Lung microvascular endothelial cell (primary cell): Measurements from ENCODE around the gene CCL4. TPM values are rescaled to one million over a fixed set of nuclear protein-coding genes. Genes with fewer than 3 reads are reported as not detected.
"Not testable (repeated sequence)": the region's sequence is repeated elsewhere in the genome, so short reads cannot be mapped to it uniquely, and the experiment has no call there.

Experiments used
- DNase-seq, 2 donors: peaks; one replicate each; pipeline versions ENCODE4 v3.0.0 to v3.0.0-alpha.2; 2010; ENCODE audit warnings: low read depth in 2 of 2
- total RNA-seq: library from RNA; depleted of rRNA; stranded (reverse); fragments of >200 nt; gene quantifications from 2 replicates; pipeline ENCODE4 v1.2.1, GENCODE V29; 2014

Gene CCL4
- total RNA-seq, 1 donor from 2014 or later, result not detected

DNA sequence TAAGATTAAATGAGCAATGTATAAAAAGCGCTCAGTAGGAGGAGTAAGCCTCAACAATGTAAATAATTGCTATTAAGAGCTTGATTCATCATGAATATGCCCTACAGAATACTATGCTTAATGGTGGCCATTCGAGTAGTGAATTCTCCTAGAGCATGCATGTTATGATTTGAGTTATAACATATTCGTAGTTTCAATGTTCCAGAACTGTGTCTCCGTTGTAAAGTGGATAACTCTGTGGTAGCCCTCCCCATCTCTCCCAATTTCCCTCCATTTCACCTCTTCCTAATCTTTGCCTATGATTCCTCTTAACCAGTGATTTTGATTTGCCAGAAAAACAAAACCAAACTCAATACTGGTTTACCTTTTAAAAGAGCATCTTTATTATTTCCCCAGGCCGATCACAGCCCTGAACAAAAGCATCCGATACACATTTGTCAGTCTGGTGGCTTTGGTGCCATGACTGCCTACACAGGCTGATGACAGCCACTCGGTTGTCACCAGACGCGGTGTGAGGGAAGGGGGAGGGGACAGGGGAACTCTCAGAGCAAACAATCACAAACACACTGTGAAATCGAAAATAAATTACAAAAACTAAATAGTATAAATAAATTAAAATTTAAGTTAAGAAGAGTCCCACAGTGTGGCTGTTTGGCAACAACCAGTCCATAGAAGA is 15.6 kb upstream of the CCL4 start:
- DNase-seq, result not testable (repeated sequence)

DNA sequence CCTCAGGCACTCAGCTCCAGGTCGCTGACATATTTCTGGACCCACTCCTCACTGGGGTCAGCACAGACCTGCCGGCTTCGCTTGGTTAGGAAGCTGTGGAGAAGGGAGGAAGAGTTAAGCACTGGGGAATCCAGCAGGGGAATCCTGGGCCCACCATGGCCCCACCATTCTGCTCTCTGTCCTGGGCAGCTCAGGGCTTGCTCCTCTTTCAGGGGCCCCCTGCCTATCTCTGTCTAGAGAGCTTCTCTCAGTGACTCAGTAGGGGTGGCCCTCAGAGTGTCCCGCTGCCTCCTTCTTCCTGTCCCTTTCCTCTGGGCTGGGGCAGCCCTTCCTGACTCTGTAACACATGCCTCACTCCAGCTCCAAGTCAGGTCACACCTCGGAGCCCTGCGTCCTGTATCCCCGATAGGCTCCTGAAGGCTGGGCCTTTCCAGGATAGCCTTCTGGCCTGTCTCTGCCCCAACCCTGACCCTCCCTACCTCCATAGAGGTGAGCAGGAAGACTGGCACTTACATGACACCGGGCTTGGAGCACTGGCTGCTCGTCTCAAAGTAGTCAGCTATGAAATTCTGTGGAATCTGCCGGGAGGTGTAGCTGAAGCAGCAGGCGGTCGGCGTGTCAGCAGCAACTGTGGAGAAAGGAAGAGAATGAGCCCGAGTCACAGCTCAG is 14.8 kb upstream of the CCL4 start:
- DNase-seq, result no peak

DNA sequence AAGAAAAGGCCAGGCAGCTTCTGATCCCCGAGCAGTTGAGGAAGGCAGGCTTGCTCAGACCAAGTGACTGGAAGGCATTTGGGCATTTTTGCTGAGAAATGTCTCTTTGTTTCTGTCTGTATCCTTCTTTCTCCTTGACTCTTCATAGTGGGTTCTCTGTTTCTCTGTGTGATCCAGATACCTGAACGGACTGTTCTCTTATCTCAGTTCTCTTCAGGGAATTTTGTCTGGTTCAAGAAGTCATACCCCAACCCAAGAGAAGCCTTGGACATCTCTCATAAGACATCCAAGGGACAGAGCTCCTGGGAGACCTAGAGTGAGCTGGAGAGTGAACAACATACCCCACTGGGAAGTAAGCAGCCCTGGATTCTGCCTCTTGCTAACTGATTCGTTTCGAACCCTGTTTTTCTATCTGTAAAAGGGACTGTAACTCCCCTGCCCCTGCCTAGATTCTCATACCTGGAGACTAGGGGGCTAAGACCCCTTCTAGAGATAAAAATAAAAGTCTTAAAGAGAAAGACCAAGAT is 14.2 kb upstream of the CCL4 start:
- DNase-seq, result no peak

DNA sequence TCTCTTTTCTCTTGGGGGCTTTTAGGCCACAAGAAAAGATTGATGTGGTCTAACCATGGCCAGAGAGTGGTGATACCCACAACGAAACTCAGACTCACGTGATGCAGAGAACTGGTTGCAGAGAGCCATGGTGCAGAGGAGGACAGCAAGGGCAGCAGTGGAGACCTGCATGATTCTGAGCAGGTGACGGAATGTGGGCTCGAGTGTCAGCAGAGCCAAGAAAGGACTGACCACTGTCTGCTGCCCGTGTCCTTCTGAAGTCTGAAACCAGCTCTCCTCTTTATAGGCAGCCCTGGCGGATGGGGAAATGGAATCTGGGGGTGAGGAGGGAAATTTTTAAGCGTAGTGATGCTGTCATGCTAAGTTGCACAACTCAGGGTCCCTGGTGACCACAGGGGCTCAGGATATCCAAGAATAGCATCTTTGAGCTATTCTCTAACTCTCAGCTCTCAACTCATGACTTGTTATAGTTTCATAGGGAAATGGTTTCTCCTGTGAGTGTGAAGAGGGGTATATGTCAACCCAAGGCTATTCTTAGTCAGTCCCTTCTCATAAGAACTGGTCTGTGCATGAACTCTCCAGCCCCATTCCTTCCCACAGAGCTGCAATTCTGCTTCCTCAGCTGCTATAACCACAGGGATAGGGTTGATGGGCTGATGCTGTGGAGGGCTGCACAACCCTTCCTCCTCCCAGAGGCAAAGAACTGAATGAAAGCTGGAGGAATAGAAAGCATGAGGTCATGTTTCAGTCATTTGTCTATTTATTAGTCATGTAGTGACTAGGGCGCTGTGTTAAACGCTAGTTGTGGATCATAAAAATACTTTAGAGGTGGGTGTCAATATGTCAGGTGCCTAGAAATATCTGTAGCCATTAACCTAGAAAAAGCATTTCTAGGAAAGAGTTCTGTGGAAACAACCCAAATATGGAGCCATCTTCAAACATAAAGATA is 13.5 kb upstream of the CCL4 start, which contains the start of gene CCL3:
TSS of gene CCL3 (minus strand) at position 256 of the 949 bp plus-strand sequence. CDS start at position 171, 85 bp downstream.
- DNase-seq, result no peak

DNA sequence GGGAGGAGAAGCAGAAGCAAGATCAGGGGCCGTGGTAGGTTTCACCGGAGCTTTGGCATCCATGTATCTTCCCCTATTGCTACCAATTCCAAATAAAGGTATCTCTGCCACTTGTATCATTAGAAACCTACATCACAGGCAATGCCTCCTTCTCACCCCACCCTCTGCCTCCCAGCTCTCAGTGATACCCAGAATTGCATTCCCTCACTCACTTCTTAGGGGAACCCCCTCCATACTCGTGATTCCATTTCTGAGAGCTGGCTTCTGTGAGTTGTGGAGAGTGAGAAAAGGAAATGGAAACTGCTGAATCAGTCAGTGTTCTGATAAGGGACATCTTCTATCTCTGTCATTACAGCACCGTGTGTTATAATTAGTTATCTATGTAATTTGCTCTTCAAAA is 11.4 kb upstream of the CCL4 start:
- no peak for DNase-seq

DNA sequence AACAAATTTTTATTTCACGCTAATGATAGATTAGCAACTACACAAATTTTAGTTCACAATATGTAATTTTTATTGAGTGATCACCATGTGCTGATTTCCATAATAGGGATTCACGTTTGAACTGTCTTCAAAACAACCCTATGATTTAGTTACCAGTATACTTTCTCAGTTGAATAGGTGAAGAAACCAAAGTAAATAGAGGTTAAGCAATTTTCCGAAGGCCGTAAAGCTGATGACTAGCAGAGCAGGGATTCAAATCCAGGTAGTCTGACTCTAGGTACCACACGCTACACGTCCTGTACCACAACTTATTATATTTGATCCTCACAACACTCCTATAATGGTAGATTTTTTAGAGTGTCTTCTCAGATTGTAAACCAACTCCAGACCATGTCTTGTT is 10.9 kb upstream of the CCL4 start:
- DNase-seq, result not testable (repeated sequence)

DNA sequence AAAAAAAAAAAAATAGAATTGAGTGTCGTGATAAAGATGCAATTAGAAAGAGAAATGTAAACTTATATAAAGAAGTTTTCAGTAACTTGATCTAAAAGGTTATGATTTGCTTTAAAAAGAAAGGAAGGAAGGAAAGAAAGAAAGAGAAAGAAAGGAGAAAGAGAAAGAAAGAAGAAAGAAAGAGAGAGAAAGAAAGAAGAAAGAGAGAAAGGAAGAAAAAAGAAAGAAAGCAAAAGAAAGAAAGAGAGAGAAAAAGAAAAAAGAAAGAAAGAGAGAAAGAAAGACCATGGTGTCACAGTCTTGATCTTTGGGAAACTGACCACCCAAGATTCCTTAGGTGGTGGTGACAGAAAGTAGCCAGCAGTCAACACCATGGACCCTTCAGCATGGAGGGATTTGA is 9.4 kb upstream of the CCL4 start:
- no peak for DNase-seq

DNA sequence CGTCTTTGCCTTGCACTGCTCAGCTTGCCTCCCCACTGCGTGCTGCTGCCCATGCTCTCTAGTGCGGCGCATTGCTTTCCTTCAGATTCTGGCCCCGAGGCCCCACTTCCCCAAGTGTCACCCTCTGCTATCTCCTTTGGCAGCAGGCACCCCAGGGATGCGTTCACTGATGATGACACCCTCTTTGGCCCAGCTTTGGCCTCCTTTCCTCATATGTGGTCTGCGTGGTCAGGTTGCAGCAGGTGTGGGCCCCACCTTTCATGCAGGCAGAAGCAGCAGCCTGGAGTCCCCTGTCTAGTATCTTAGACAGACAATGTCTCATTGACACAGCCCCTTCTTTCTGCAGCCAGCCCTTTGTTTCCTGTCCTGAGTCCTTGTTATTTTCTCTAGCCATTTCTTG is 8.9 kb upstream of the CCL4 start:
- DNase-seq, result no peak

DNA sequence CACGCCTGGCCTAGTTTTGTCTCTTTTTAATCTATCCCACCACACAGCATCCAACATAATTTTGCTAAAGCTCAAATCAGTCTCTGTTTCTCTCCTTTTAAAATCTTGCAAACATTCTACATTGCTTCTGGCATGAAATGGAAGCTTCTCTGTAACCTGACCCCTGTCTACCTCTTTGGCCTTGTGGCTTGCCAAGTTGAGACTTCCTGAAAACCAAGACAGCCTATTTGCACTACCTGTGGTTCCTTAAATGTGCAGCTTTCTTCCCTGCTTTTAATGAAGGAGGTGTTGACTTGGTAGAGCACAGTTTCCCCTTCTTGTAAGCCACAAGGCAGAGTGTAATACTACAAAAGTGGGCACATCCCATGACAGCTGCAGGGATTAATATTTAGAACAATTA is 7.6 kb upstream of the CCL4 start:
- no peak for DNase-seq

DNA sequence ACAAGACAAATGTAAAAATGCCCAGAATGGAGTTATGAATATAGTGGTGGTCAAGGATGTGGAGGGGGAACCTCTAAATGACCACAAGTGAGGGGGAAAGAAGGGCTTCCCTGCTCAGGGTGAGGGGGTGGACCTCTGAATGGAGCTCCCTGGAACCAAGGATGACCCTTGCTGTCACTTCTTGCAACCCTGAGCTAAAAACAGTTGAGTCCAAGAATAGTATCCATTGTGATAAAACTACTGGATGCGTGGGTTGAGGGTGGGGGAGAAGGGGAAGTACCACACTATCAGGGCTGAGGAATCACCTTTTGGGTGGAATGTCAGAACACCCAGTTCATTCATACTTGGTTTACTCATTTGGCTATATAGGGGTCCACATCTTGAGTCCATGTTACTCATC is 4.6 kb upstream of the CCL4 start:
- DNase-seq, result not testable (repeated sequence)

DNA sequence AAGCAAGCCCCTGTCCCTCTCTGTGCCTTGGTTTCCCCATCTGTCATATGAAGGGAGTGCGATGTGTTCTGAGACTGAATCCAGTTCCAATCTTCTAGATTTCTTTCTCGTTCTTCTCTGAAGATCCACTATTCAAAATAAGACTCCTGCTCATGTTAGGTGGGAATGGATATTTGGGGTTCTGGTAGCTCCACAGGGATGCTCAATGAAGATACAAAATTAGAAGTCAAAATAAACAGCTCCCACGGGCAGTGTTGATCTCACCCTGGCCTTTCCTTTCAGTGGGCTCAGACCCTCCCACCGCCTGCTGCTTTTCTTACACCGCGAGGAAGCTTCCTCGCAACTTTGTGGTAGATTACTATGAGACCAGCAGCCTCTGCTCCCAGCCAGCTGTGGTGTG is 619 bp downstream of the CCL4 start:
- not testable (repeated sequence) for DNase-seq

DNA sequence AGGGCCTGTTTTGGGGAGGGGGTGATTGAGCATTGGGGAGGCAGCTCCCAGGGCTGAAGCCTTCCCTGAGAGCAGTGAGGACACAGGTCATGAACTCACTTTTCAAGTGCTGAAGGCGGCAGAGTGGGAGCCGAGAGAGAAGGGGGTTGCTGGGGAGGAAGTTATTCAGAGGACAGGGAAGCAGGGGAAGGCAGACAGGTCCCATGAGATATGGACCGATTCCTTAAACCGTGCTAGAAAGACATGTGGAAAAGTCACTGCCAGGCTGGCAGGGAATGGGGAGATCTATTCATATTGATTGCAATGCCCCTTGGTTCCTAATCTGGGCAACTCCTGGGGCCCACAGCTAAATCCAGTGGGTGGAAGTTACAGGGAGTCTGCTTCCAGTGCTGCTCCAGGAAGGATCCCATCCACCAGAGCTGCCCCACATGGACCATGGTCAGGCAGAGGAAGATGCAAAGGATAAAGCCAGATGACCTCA is 1.1 kb downstream of the CCL4 start:
- no peak for DNase-seq

DNA sequence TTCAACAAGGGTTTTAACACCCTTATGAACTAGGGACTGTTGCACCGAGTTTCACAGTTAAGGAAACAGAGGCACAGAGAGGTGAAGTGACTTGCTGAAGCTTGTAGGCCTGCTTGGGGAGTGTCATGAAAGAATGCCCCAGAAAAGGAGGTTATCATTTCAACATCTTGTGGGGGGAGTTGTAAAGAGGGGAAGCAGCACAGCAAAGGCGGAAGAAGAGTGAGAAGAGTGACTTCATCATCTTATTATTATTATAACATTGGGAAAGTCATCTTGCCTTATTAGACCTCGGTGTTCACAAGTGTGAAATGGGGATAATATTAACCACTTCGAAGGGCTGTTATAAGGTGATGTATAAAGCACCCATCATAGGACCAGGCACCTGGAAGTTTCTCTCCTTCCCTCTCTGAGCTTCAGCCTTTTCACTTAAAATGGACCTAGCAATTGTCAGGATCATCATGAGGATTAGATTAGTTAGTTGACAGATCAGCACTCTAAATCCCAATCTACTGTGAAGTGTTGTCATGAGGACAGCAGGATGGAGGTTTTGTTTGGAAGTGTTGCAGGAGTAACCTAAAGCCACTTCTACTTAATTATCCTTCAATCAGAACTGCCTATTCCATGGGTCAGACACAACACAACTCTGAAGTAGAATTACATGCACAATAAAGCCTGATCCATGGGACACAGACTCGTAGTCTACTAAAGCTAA is 2.3 kb downstream of the CCL4 start:
- DNase-seq, result no peak

DNA sequence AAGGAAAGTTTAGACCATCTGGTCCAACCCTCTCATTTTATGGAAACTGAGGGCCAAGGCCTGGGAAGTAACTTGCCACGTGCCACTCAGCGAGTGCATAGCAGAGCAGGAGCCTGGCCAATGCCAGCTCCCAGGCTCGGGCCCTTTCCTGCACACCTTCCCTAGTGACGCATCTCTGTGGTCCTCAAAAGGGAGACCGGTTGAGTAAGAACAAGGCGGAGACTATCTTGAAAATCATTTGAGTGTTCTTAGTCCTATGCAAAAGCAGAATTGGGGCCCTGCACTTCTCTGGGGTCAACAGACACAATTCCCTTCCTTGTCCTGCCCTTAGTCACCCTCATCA is 2.8 kb downstream of the CCL4 start:
- DNase-seq, result no peak

DNA sequence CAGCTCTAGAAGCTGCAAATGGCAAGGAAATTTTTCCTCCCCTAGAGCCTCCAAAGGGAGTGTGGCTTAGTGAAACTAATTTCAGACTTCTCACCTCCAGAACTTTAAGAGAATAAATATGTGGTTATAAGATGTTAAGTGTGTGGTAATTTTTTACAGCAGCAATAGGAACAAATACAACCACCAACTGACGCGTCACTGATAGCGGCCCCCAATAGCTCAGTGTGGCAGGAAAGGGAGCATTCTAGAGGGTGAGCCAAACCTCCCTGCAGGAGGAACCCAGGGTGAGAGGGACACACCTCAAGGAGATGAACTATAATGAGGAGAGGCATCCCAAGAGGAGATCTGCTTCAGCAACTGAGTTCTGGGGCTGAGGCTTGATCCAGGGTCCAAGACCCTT is 4.0 kb downstream of the CCL4 start:
- DNase-seq, result no peak

DNA sequence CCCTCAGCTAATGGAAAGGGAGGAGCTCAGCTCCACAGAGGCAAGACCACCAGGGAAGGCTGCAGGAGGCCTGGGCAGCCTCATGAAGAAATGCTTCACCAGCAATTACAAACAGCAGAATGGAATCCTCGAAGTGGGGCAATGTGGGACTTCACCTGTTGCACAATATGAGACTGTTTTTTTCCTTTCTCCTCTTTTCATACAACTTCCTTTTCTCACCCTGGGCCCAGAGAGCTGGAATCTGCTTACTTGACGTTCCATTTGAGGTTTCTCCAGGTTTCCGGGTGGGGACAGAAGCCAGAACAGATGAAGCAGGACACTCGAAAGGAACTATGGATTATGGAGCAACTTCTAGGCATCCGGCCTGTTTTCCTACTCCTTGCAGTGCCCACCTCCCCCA is 4.6 kb downstream of the CCL4 start:
- not testable (repeated sequence) for DNase-seq

DNA sequence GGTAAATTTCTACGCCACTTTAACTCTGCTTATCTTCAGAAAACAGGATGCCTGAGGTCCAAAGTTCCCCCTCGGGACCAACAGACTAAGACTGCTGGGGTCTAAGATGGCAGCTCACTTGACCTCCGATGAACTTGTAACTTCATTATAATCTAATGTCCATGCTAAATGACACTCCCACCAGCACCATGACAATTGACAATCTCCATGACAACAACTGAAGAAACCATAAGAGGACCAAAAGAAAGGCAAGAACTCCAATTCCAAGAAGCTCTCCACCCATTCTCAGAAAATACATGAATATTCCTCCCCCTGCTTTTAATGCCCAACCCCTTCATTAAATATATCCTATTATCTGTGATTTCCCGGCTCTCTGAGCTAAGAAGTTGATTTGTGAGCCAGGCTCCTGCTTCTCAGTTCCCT is 7.5 kb downstream of the CCL4 start:
- no peak for DNase-seq

DNA sequence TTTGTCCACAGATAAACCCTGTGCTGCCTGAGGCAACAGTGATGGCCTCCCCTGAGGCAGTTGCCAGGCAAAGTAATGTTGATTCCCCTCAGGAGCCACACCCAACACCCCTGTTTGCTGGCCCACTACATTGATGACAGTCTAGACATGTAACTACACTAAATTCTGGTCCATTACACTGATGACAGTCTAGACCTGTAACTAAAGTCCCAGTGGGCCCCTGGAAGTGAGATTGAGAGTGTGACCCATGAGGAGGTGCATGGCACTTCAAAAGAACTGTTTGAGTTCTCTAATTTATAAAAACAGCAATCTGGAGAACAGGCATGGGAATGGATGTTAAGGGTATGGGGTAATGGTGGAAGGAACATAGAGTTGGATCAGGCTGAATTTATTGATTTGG is 8.9 kb downstream of the CCL4 start:
- DNase-seq, result no peak

DNA sequence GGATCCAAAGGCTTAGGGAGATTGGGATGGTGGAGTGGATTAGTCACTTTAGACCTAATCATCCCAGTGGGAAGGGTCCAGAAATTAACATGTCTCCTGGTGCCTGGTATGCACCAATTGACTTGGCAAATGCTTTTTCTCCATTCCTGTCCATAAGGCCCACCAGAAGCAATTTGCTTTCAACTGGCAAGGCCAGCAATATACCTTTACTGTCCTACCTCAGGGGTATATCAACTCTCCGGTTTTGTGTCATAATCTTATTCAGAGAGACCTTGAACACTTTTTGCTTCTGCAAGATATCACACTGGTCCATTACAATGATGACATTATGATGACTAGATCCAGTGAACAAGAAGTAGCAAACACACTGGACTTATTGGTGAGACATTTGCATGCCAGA is 9.5 kb downstream of the CCL4 start:
- DNase-seq, result not testable (repeated sequence)

DNA sequence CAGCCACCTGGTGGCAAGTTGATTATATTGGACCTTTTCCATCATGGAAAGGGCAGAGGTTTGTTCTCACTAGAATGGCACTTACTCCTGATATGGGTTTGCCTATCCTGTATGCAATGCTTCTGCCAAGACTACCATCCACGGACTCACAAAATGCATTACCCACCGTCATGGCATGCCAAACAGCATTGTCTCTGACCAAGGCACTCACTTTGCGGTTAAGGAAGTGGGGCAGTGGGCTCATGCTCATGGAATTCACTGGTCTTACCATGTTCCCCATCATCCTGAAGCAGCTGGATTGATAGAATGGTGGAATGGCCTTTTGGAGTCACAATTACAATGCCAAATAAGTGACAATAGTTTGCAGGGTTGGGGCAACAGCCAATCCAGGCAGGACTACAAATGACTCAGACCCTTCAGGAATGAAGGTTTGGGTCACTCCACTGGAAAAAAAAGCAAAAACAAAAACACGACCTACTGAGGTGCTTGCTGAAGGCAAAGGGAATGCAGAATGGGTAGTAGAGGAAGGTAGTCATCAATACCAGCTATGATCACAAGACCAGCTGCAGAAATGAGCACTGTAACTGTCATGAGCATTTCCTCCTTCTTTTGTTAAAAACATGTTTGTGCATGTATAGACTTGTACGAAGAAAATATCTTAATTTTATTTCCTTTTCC is 11.5 kb downstream of the CCL4 start:
- not testable (repeated sequence) for DNase-seq

DNA sequence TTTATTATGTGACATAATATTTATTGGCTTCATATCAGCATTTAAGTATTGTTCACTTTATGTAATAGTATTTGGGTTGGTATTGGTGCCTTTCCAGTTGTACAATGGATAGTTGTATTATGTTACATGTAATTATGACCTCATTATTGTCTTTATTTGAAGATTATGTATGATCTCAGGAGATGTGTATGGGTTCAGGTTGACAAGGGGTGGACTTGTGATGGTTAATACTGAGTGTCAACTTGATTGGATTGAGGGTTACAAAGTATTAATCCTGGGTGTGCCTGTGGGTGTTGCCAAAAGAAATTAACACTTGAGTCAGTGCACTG is 12.0 kb downstream of the CCL4 start:
- not testable (repeated sequence) for DNase-seq
